ENCODE results near the gene CYP4F2.
"Not testable (repeated sequence)": the region's sequence is repeated elsewhere in the genome, so short reads cannot be mapped to it uniquely, and the experiment has no call there.

- not testable (repeated sequence) for TF ChIP-seq CTCF, POLR2A (IDR thresholded peaks at IDR 0.05)
Measured at GRCh38 chr19:15883329-15883728, 14.5 kb downstream of the CYP4F2 start.
